HepG2 (cell line): ENCODE data around the gene PCYT2. TPM values are rescaled to one million over a fixed set of nuclear protein-coding genes. Genes with fewer than 3 reads are reported as not detected.

Experiments
- GMEB1 ChIP-seq: sonication (generic); formaldehyde crosslinking; IDR thresholded peaks from 2 replicates; pipeline ENCODE4 v1.5.1; 2020; ENCODE audit warnings: missing genetic modification reagents, mild to moderate bottlenecking, borderline replicate concordance
- HNRNPUL1 ChIP-seq: fragments of 200-400 bp; formaldehyde crosslinking; IDR thresholded peaks from 2 replicates; pipeline ENCODE4 v1.6.1; 2017; ENCODE audit warnings: low read depth, mild to moderate bottlenecking, low read length, moderate library complexity
- IRF2 ChIP-seq: IDR thresholded peaks from 2 replicates; pipeline ENCODE4 v1.6.1; 2018; ENCODE audit warnings: missing genetic modification reagents, missing compliant biosample characterization
- IRF9 ChIP-seq: sonication (generic); formaldehyde crosslinking; IDR thresholded peaks from 2 replicates; pipeline ENCODE4 v1.8.0; 2022; ENCODE audit warnings: missing genetic modification reagents, mild to moderate bottlenecking, borderline replicate concordance
- KDM4B ChIP-seq: sonication (generic); formaldehyde crosslinking; IDR thresholded peaks from 2 replicates; pipeline ENCODE4 v1.4.0; 2020; ENCODE audit warnings: missing genetic modification reagents
- KLF9 ChIP-seq: IDR thresholded peaks from 2 replicates; pipeline ENCODE4 v1.6.1; 2016; ENCODE audit warnings: low read depth
- MYC ChIP-seq: sonication (generic); formaldehyde crosslinking; IDR thresholded peaks from 2 replicates; pipeline ENCODE4 v1.9.0; 2021; ENCODE audit warnings: missing genetic modification reagents, borderline replicate concordance
- NFIB ChIP-seq: sonication (generic); formaldehyde crosslinking; IDR thresholded peaks from 2 replicates; pipeline ENCODE4 v1.9.0; 2021; ENCODE audit warnings: missing genetic modification reagents, mild to moderate bottlenecking, borderline replicate concordance
- NR2F6 ChIP-seq, 2 experiments: IDR thresholded peaks; 2 replicates each; pipeline ENCODE4 v1.6.1; 2016; ENCODE audit warnings: antibody characterized with exemption in 1 of 2, mild to moderate bottlenecking in 1 of 2
- SMARCE1 ChIP-seq: fragments of 450-650 bp; IDR thresholded peaks from 2 replicates; pipeline ENCODE4 v1.6.1; 2017; ENCODE audit warnings: borderline replicate concordance
- SP2 ChIP-seq: sonication (generic); formaldehyde crosslinking; IDR thresholded peaks from 2 replicates; pipeline ENCODE4 v1.5.1; 2020; ENCODE audit warnings: mild to moderate bottlenecking, missing genetic modification reagents
- SRSF1 ChIP-seq: fragments of 200-400 bp; formaldehyde crosslinking; optimal IDR thresholded peaks from 2 replicates; pipeline ENCODE3; 2017; ENCODE audit warnings: mild to moderate bottlenecking, low read depth, low read length, moderate library complexity
- TEAD3 ChIP-seq: optimal IDR thresholded peaks from 2 replicates; pipeline ENCODE3; 2016; ENCODE audit warnings: borderline replicate concordance
- THAP11 ChIP-seq: IDR thresholded peaks from 2 replicates; pipeline ENCODE4 v1.6.1; 2016; ENCODE audit warnings: missing biosample characterization, missing genetic modification reagents
- UBTF ChIP-seq: sonication (generic); formaldehyde crosslinking; IDR thresholded peaks from 2 replicates; pipeline ENCODE4 v1.4.0; 2020; ENCODE audit warnings: mild to moderate bottlenecking, missing genetic modification reagents
- XRCC5 ChIP-seq: fragments of 200-400 bp; formaldehyde crosslinking; optimal IDR thresholded peaks from 2 replicates; pipeline ENCODE3; 2017; ENCODE audit warnings: mild to moderate bottlenecking, low read length
- ZNF512B ChIP-seq: sonication (generic); formaldehyde crosslinking; IDR thresholded peaks from 2 replicates; pipeline ENCODE4 v1.5.1; 2020; ENCODE audit warnings: missing genetic modification reagents, mild to moderate bottlenecking, borderline replicate concordance
- ZNF788 ChIP-seq: sonication (generic); formaldehyde crosslinking; IDR thresholded peaks from 2 replicates; pipeline ENCODE4 v1.5.0; 2020; ENCODE audit warnings: mild to moderate bottlenecking, missing genetic modification reagents, borderline replicate concordance
- polyA plus RNA-seq, 8 experiments: library from polyadenylated mRNA; depleted of rRNA in 3 of 8; stranded (reverse) in 7 of 8; unstranded in 1 of 8; fragments of >200 nt; fragmentation: Illumina TruSeq in 4 of 8; extraction: Trizol in 4 of 8; gene quantifications; 2 replicates each; pipeline versions ENCODE4 v1.2.1 to v1.2.3, GENCODE V29; 2011 to 2016; ENCODE audit warnings: low read depth in 4 of 8, missing spikeins in 1 of 8, mixed read lengths in 1 of 8; ENCODE audit not compliant: insufficient read depth in 1 of 8
- total RNA-seq, 5 experiments: library from RNA; depleted of rRNA; stranded (reverse); fragments of >200 nt; fragmentation: Illumina TruSeq; extraction: Trizol; gene quantifications; 2 replicates each; pipeline ENCODE4 v1.2.3, GENCODE V29; 2016; ENCODE audit warnings: low read depth in 1 of 5

PCYT2 gene
- total and polyA plus RNA-seq, 2 of the 13 experiments (the other 11 are each of a cell fraction or from before 2014, with no cell fraction given): 147 to 297 TPM

GRCh38 chr17:81927653-81928543, 16.7 kb upstream of the PCYT2 start, which contains the start of gene MAFG (continued):
- TF ChIP-seq UBTF (CRISPR knock-in tag) (peak; percentile 88; the same call in 1 of the 2 replicates), GMEB1 (CRISPR knock-in tag) (peak; percentile 76), SRSF1 (peak; percentile 24), ZNF788 (CRISPR knock-in tag) (peak; percentile 94), NR2F6 (IDR thresholded peaks at IDR 0.05) (no peak), NR2F6 (CRISPR knock-in tag; IDR thresholded peaks at IDR 0.05) (peak; percentile 13; the same call in 1 of the 2 replicates), MYC (CRISPR knock-in tag) (peak; percentile 77), ZNF512B (CRISPR knock-in tag) (no peak), SP2 (CRISPR knock-in tag) (no peak; the same call in 1 of the 2 replicates), NFIB (no peak), HNRNPUL1 (no peak), IRF2 (CRISPR knock-in tag) (peak; percentile 30; the same call in 1 of the 2 replicates), TEAD3 (CRISPR knock-in tag) (no peak), XRCC5 (peak; percentile 19), THAP11 (CRISPR knock-in tag) (peak; percentile 42), KDM4B (CRISPR knock-in tag) (peak; percentile 81; the same call in 1 of the 2 replicates), IRF9 (CRISPR knock-in tag) (0 out of 2 replicates have a peak, but pooled peaks have one; percentile 18), KLF9 (0 out of 2 replicates have a peak, but pooled peaks have one; percentile 36), SMARCE1 (no peak)
